Astrocyte (in vitro differentiated cells and primary cell): ENCODE measurements around the gene SLC6A3.

Source experiments
- EZH2 ChIP-seq: IDR thresholded peaks from 2 replicates; pipeline ENCODE4 v1.6.1; 2012; ENCODE audit warnings: mild to moderate bottlenecking, low read length, inconsistent platforms; ENCODE audit not compliant: insufficient read depth
- TF ChIP-seq, protein P1 (sequence below): IDR thresholded peaks from 2 replicates; pipeline ENCODE4 v1.5.1; 2011; ENCODE audit warnings: low read depth, mild to moderate bottlenecking, inconsistent platforms, low read length, moderate library complexity; ENCODE audit not compliant: insufficient read depth

DNA sequence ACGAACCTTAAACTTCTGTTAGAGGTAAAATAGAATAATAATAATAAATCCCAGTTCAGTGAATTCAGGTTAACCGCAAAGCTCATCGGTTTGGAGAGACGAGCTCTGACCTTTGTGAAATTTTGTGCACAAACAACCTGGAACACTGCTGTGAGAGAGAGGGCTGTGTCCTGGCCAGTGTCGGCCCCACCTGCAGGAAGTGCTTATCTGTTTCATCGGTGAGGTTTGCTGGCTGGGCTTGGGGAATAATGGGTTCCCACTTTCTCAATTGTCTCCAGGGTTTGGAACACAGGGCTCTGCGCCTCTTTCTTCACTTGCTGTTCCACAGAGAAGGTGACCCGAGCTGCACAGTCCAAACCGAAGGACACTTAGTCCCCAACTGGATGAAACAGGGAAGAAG lies 81.0 kb downstream of the SLC6A3 start:
- no peak for TF ChIP-seq EZH2
- TF ChIP-seq, protein P1, sequence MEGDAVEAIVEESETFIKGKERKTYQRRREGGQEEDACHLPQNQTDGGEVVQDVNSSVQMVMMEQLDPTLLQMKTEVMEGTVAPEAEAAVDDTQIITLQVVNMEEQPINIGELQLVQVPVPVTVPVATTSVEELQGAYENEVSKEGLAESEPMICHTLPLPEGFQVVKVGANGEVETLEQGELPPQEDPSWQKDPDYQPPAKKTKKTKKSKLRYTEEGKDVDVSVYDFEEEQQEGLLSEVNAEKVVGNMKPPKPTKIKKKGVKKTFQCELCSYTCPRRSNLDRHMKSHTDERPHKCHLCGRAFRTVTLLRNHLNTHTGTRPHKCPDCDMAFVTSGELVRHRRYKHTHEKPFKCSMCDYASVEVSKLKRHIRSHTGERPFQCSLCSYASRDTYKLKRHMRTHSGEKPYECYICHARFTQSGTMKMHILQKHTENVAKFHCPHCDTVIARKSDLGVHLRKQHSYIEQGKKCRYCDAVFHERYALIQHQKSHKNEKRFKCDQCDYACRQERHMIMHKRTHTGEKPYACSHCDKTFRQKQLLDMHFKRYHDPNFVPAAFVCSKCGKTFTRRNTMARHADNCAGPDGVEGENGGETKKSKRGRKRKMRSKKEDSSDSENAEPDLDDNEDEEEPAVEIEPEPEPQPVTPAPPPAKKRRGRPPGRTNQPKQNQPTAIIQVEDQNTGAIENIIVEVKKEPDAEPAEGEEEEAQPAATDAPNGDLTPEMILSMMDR = no peak
